IPS DF 4.7 (cell line): ENCODE data around the gene GOLGA8N.

Source experiments
- DNase-seq: peaks from one replicate; pipeline ENCODE4 v3.0.0-alpha.2; 2013; ENCODE audit warnings: low spot score; ENCODE audit errors: extremely low read depth

Gene GOLGA8N

GRCh38 chr15:32651229-32651837 is 58.1 kb downstream of the GOLGA8N start:
- no peak for DNase-seq

- no peak for DNase-seq
Measured at GRCh38 chr15:32652178-32652577, 58.9 kb downstream of the GOLGA8N start.

GRCh38 chr15:32656091-32656490 is 62.8 kb downstream of the GOLGA8N start:
- DNase-seq, result no peak

GRCh38 chr15:32656496-32656895 is 63.2 kb downstream of the GOLGA8N start:
- DNase-seq, result no peak
